ENCODE results near the gene AGRP. TPM values are rescaled to one million over a fixed set of nuclear protein-coding genes. Genes with fewer than 3 reads are reported as not detected.

AGRP gene
- total and polyA plus RNA-seq, 2 of the 4 experiments (the other 2 are of a cell fraction), result not detected

GRCh38 chr16:67460168-67460567 is 23.2 kb downstream of the AGRP start:
- no peak overlapping the region for H3K18ac ChIP-seq (ENCODE audit: low read depth, low read length)
- no peak overlapping the region for H2AFZ ChIP-seq (replicated peaks; ENCODE audit: low read length, poor library complexity)
- ATAC-seq (ENCODE audit: low read depth) (no peak), DNase-seq (no peak)
- peaks cover 21 to 92% of the 10 kb centered on the region in 2 experiments for H3K79me1 ChIP-seq (ENCODE audit: low read depth in 1 of 2, low read length in 2 of 2)
- no peaks in the 10 kb centered on the region for H3K9me3 ChIP-seq (ENCODE audit: control insufficient read depth, insufficient read depth, low read length)
- H2BK20ac ChIP-seq (ENCODE audit: low read depth, low read length), result no peak overlapping the region
- TF ChIP-seq RAD21 (IDR thresholded peaks at IDR 0.05; ENCODE audit: low read length) (no peak), USF2 (IDR thresholded peaks at IDR 0.05; ENCODE audit: low read depth, low read length) (no peak), SMC3 (IDR thresholded peaks at IDR 0.05; ENCODE audit: low read depth, low read length) (no peak), CEBPB (IDR thresholded peaks at IDR 0.05; ENCODE audit: low read depth, low read length) (no peak), RCOR1 (IDR thresholded peaks at IDR 0.05; ENCODE audit: insufficient replicate concordance, low read length) (no peak)
- H3K36me3 ChIP-seq (ENCODE audit: control insufficient read depth, insufficient read depth, low read length), result peaks cover 6% of the 10 kb centered on the region
- CTCF ChIA-PET, result no interaction called here
- peaks cover 93% of the 10 kb centered on the region for H4K20me1 ChIP-seq (ENCODE audit: insufficient read depth, low read length)
- H3K27me3 ChIP-seq (ENCODE audit: control insufficient read depth, insufficient read depth, low read length), result no peaks in the 10 kb centered on the region
- no peak overlapping the region for H4K5ac ChIP-seq (ENCODE audit: low read depth, low read length)
- H2BK5ac ChIP-seq (ENCODE audit: low read depth, low read length, poor library complexity, severe bottlenecking), result no peak overlapping the region
- H4K8ac ChIP-seq (ENCODE audit: low read depth in 2 of 2, low read length in 2 of 2), result no peak overlapping the region
- no peak overlapping the region for H3K4me2 ChIP-seq (ENCODE audit: low read depth, low read length)
- H2BK15ac ChIP-seq (ENCODE audit: low read depth, low read length), result no peak overlapping the region
- no peak overlapping the region for H3K4me3 ChIP-seq (ENCODE audit: insufficient read depth, low read depth, low read length)
- no peak overlapping the region for H4K91ac ChIP-seq (ENCODE audit: insufficient read depth, low read depth, low read length)
- H2AK9ac ChIP-seq (replicated peaks; ENCODE audit: low read depth, low read length, poor library complexity), result no peak overlapping the region
- POLR2A ChIA-PET (ENCODE audit: unreplicated experiment), result no interaction called here
- peaks cover 27% of the 10 kb centered on the region for H3K4me1 ChIP-seq (ENCODE audit: control insufficient read depth, insufficient read depth, low read length)
- intact Hi-C loops (cut with micrococcal nuclease), result no loop called here
- WGBS, 2 experiments (ENCODE audit: extremely low coverage in 2 of 2, insufficient read length in 1 of 2), result 100% methylated on average over 1 of the region's 5 CpGs; no CpG with 5 or more reads in 1 of the 2 experiments
- no TSS peak for BruUV-seq (replicated peaks)
- no peak overlapping the region for H3K9ac ChIP-seq (ENCODE audit: low read depth, low read length)
- H3K9me1 ChIP-seq (ENCODE audit: insufficient read depth, low read length), result peaks cover 11% of the 10 kb centered on the region
- H3K56ac ChIP-seq (ENCODE audit: extremely low read depth, insufficient read depth, low read length), result no peak overlapping the region
- no peak overlapping the region for H2AK5ac ChIP-seq (ENCODE audit: low read depth, low read length)
- H3K14ac ChIP-seq (replicated peaks; ENCODE audit: low read depth, low read length), result peak overlapping the region; percentile 3; the same call in 1 of the 2 replicates
- no peak overlapping the region for H2BK120ac ChIP-seq (ENCODE audit: low read depth, low read length)
- peak overlapping the region; percentile 28; the same call in 1 of the 2 replicates for H3K23ac ChIP-seq (ENCODE audit: low read depth, low read length)
- in situ Hi-C loops (cut with MboI; ENCODE audit: low sequenced_read_pairs), result no loop called here
- no peak overlapping the region; the same call in 1 of the 2 replicates for H3K4ac ChIP-seq (ENCODE audit: low read depth, low read length)
- no peak overlapping the region for H3K27ac ChIP-seq (ENCODE audit: insufficient read depth, low read length)
- dilution Hi-C loops (cut with HindIII; ENCODE audit: low sequenced_read_pairs, unreplicated experiment), result no loop called here
